ENCODE data around the gene ZNF737. TPM values are rescaled to one million over a fixed set of nuclear protein-coding genes. Genes with fewer than 3 reads are reported as not detected.
"Not testable (repeated sequence)": the region's sequence is repeated elsewhere in the genome, so short reads cannot be mapped to it uniquely, and the experiment has no call there.

The ZNF737 gene
- total RNA-seq = 5.4 and 10.1 TPM in 2 replicates

- peak; percentile 97 for DNase-seq (ENCODE audit: low read depth in 2 of 2)
Observed at GRCh38 chr19:20565321-20566018, at the start of gene ZNF737. Gene ZNF737 (minus strand): TSS chr19:20565781. CDS start chr19:20565640, 141 bp downstream.

- DNase-seq (ENCODE audit: low read depth in 2 of 2) = not testable (repeated sequence)
Observed at GRCh38 chr19:20614971-20615370, 49.4 kb upstream of the ZNF737 start.

GRCh38 chr19:20612711-20613316 lies 47.2 kb upstream of the ZNF737 start:
- no peak for DNase-seq (ENCODE audit: low read depth in 2 of 2)

- no peak for DNase-seq (ENCODE audit: low read depth in 2 of 2)
Observed at GRCh38 chr19:20611866-20612265, 46.3 kb upstream of the ZNF737 start.

GRCh38 chr19:20607943-20608342 lies 42.4 kb upstream of the ZNF737 start:
- DNase-seq (ENCODE audit: low read depth in 2 of 2) = no peak

GRCh38 chr19:20558571-20558970 lies 7.0 kb downstream of the ZNF737 start:
- no peak for DNase-seq (ENCODE audit: low read depth in 2 of 2)

GRCh38 chr19:20558011-20558410 lies 7.6 kb downstream of the ZNF737 start:
- DNase-seq (ENCODE audit: low read depth in 2 of 2) = no peak

GRCh38 chr19:20544667-20545333 lies 20.8 kb downstream of the ZNF737 start:
- peak in 1 of 2 donors; percentile 2 for DNase-seq (ENCODE audit: low read depth in 2 of 2)

GRCh38 chr19:20530303-20530702 lies 35.3 kb downstream of the ZNF737 start:
- not testable (repeated sequence) for DNase-seq (ENCODE audit: low read depth in 2 of 2)

- no peak for DNase-seq (ENCODE audit: low read depth in 2 of 2)
Observed at GRCh38 chr19:20513189-20513904, 52.2 kb downstream of the ZNF737 start.

GRCh38 chr19:20503476-20503875 lies 62.1 kb downstream of the ZNF737 start:
- DNase-seq (ENCODE audit: low read depth in 2 of 2) = peak in 1 of 2 donors; percentile 2

Other genes with a start within 250 kb of the ZNF737 start
- gene ZNF626, start 95.8 kb upstream of the ZNF737 start, total RNA-seq = 7.4 and 13.1 TPM in 2 replicates
- 2.8 and 3.2 TPM in 2 replicates for gene ZNF66, start 210.5 kb upstream of the ZNF737 start, total RNA-seq

Measured in lung microvascular endothelial cell (primary cell).